Mesendoderm (in vitro differentiated cells): Measurements from ENCODE around the gene DOCK10.

Source experiments
- DNase-seq: peaks from one replicate; pipeline ENCODE4 v3.0.0; 2013
- H2AK5ac ChIP-seq: 2 replicates; pipeline ENCODE4 v1.6.1; 2013; ENCODE audit warnings: low read length, inconsistent platforms
- H2BK120ac ChIP-seq: 2 replicates; pipeline ENCODE4 v1.6.1; 2013; ENCODE audit warnings: low read depth, mild to moderate bottlenecking, low read length, moderate library complexity, mixed read lengths
- H2BK15ac ChIP-seq: replicated peaks from 2 replicates; pipeline ENCODE4 v1.6.1; 2013; ENCODE audit warnings: low read depth, mild to moderate bottlenecking, moderate library complexity
- H2BK5ac ChIP-seq: 2 replicates; pipeline ENCODE4 v1.6.1; 2013; ENCODE audit warnings: low read length, inconsistent platforms
- H3K18ac ChIP-seq: 2 replicates; pipeline ENCODE4 v1.6.1; 2013; ENCODE audit warnings: mild to moderate bottlenecking, low read length, mixed read lengths
- H3K23ac ChIP-seq: one replicate; pipeline ENCODE4 v1.6.1; 2013; ENCODE audit warnings: low read length
- H3K27ac ChIP-seq: 2 replicates; pipeline ENCODE4 v1.5.1; 2013; ENCODE audit warnings: low read depth, mild to moderate bottlenecking, inconsistent platforms, low read length, moderate library complexity
- H3K27me3 ChIP-seq: 2 replicates; pipeline ENCODE4 v1.6.1; 2013; ENCODE audit warnings: low read length, control low read depth, mild to moderate bottlenecking, inconsistent platforms; ENCODE audit not compliant: insufficient read depth, poor library complexity
- H3K36me3 ChIP-seq: 2 replicates; pipeline ENCODE4 v1.6.1; 2013; ENCODE audit warnings: low read length, inconsistent platforms; ENCODE audit not compliant: control insufficient read depth, insufficient read depth
- H3K4ac ChIP-seq: one replicate; pipeline ENCODE4 v1.6.1; 2013; ENCODE audit warnings: low read depth, mild to moderate bottlenecking, low read length, moderate library complexity
- H3K4me1 ChIP-seq: 2 replicates; pipeline ENCODE4 v1.6.1; 2013; ENCODE audit warnings: low read depth, low read length, inconsistent platforms; ENCODE audit not compliant: control insufficient read depth
- H3K4me2 ChIP-seq: 2 replicates; pipeline ENCODE4 v1.6.1; 2013; ENCODE audit warnings: low read length
- H3K4me3 ChIP-seq: 2 replicates; pipeline ENCODE4 v1.5.1; 2013; ENCODE audit warnings: mild to moderate bottlenecking, low read length
- H3K56ac ChIP-seq: one replicate; pipeline ENCODE4 v1.6.1; 2013; ENCODE audit warnings: low read length
- H3K79me1 ChIP-seq: 2 replicates; pipeline ENCODE4 v1.6.1; 2013; ENCODE audit warnings: low read length, inconsistent platforms
- H3K79me2 ChIP-seq: 2 replicates; pipeline ENCODE4 v1.6.1; 2013; ENCODE audit warnings: mild to moderate bottlenecking, low read length; ENCODE audit not compliant: control insufficient read depth, insufficient read depth
- H3K9ac ChIP-seq: 2 replicates; pipeline ENCODE4 v1.6.1; 2013; ENCODE audit warnings: low read length, inconsistent platforms
- H4K5ac ChIP-seq: one replicate; pipeline ENCODE4 v1.6.1; 2013; ENCODE audit warnings: low read length
- H4K8ac ChIP-seq: one replicate; pipeline ENCODE4 v1.6.1; 2013; ENCODE audit warnings: low read depth, mild to moderate bottlenecking, control low read depth, low read length, moderate library complexity
- WGBS: extraction: QIAGEN DNeasy Blood & Tissue Kit; methylation state at CpG from one replicate; pipeline ENCODE4 v1.1.7; 2013; ENCODE audit warnings: low lambda C conversion rate, missing lambda C conversion rate; ENCODE audit not compliant: insufficient coverage; ENCODE audit errors: extremely low coverage; 5-methylcytosine and 5-hydroxymethylcytosine counted together

DOCK10 gene

GRCh38 chr2:224883172-224883516, 159.1 kb downstream of the DOCK10 start:
- Histone ChIP-seq H2BK120ac (no peak overlapping the region), H3K79me1 (no peaks in the 10 kb centered on the region), H3K27me3 (no peaks in the 10 kb centered on the region), H4K5ac (no peak overlapping the region), H3K79me2 (no peaks in the 10 kb centered on the region), H3K4me1 (no peaks in the 10 kb centered on the region), H3K56ac (no peak overlapping the region), H3K4me3 (no peak overlapping the region), H2BK5ac (no peak overlapping the region), H2AK5ac (no peak overlapping the region), H3K36me3 (no peaks in the 10 kb centered on the region), H3K4ac (no peak overlapping the region), H3K27ac (no peak overlapping the region), H3K23ac (no peak overlapping the region), H4K8ac (no peak overlapping the region), H3K9ac (no peak overlapping the region), H3K18ac (no peak overlapping the region), H3K4me2 (no peak overlapping the region), H2BK15ac (no peak overlapping the region)
- WGBS, result no CpG with 5 or more reads among the region's 6 CpGs
- DNase-seq, result no peak

GRCh38 chr2:224882291-224883171, 159.7 kb downstream of the DOCK10 start:
- Histone ChIP-seq H3K27ac (no peak overlapping the region), H3K79me1 (no peaks in the 10 kb centered on the region), H2AK5ac (no peak overlapping the region), H3K27me3 (no peaks in the 10 kb centered on the region), H3K79me2 (no peaks in the 10 kb centered on the region), H3K18ac (no peak overlapping the region), H4K5ac (no peak overlapping the region), H3K56ac (no peak overlapping the region), H2BK120ac (no peak overlapping the region), H3K4ac (no peak overlapping the region), H3K4me1 (no peaks in the 10 kb centered on the region), H3K36me3 (no peaks in the 10 kb centered on the region), H3K9ac (no peak overlapping the region), H3K4me3 (no peak overlapping the region), H2BK5ac (no peak overlapping the region), H2BK15ac (no peak overlapping the region), H4K8ac (no peak overlapping the region), H3K23ac (no peak overlapping the region), H3K4me2 (no peak overlapping the region)
- no peak for DNase-seq
- WGBS, result no CpG with 5 or more reads among the region's 4 CpGs

- H3K79me1 ChIP-seq, result no peaks in the 10 kb centered on the region
- no peak overlapping the region for H2AK5ac ChIP-seq
- no peaks in the 10 kb centered on the region for H3K4me1 ChIP-seq
- DNase-seq, result no peak
- H4K8ac ChIP-seq, result no peak overlapping the region
- no peak overlapping the region for H2BK5ac ChIP-seq
- H3K27ac ChIP-seq, result no peak overlapping the region
- H3K18ac ChIP-seq, result no peak overlapping the region
- no peaks in the 10 kb centered on the region for H3K36me3 ChIP-seq
- no peak overlapping the region for H4K5ac ChIP-seq
- H3K4me2 ChIP-seq, result no peak overlapping the region
- no peak overlapping the region for H3K23ac ChIP-seq
- no peak overlapping the region for H3K4me3 ChIP-seq
- H3K9ac ChIP-seq, result no peak overlapping the region
- no peak overlapping the region for H2BK15ac ChIP-seq
- no peaks in the 10 kb centered on the region for H3K79me2 ChIP-seq
- no peak overlapping the region for H2BK120ac ChIP-seq
- no peaks in the 10 kb centered on the region for H3K27me3 ChIP-seq
- WGBS, result no CpG with 5 or more reads among the region's 1 CpG
- no peak overlapping the region for H3K56ac ChIP-seq
- H3K4ac ChIP-seq, result no peak overlapping the region
Measured at GRCh38 chr2:224881846-224882245, 160.4 kb downstream of the DOCK10 start.

GRCh38 chr2:224876522-224876921, 165.7 kb downstream of the DOCK10 start:
- Histone ChIP-seq H3K9ac (no peak overlapping the region), H2BK5ac (no peak overlapping the region), H3K79me1 (no peaks in the 10 kb centered on the region), H3K56ac (no peak overlapping the region), H3K27ac (no peak overlapping the region), H3K36me3 (no peaks in the 10 kb centered on the region), H4K8ac (no peak overlapping the region), H4K5ac (no peak overlapping the region), H2BK120ac (no peak overlapping the region), H3K4ac (no peak overlapping the region), H2BK15ac (no peak overlapping the region), H3K18ac (no peak overlapping the region), H3K23ac (no peak overlapping the region), H2AK5ac (no peak overlapping the region), H3K27me3 (no peaks in the 10 kb centered on the region), H3K4me2 (no peak overlapping the region), H3K79me2 (no peaks in the 10 kb centered on the region), H3K4me1 (no peaks in the 10 kb centered on the region), H3K4me3 (no peak overlapping the region)
- no CpG with 5 or more reads among the region's 6 CpGs for WGBS
- DNase-seq, result no peak

DNA sequence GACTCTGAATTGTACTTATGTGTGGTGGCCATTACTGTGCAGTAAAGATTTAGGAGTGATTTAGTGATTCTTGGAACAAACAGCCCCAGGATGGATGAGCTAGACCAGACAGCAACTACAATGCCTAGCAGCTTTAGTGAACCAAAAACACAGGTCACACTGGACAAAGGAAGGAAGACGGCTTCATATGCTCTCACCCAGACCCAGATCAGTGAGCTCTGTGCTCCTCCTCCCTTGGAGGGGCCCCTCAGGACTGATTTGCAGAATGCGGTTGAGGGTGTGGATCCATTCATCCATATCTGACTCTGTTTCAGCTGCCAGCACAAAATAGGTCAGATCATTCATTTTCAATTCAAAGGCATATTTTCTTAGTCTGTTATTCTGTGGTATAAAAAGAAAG, 166.4 kb downstream of the DOCK10 start:
- no peak overlapping the region for H3K4me2 ChIP-seq
- DNase-seq, result no peak
- no CpG with 5 or more reads among the region's 2 CpGs for WGBS
- H3K4me1 ChIP-seq, result no peaks in the 10 kb centered on the region
- no peak overlapping the region for H3K4me3 ChIP-seq
- H3K23ac ChIP-seq, result no peak overlapping the region
- no peaks in the 10 kb centered on the region for H3K79me2 ChIP-seq
- no peak overlapping the region for H3K27ac ChIP-seq
- H2BK5ac ChIP-seq, result no peak overlapping the region
- no peak overlapping the region for H3K9ac ChIP-seq
- H3K18ac ChIP-seq, result no peak overlapping the region
- no peak overlapping the region for H4K5ac ChIP-seq
- no peak overlapping the region for H3K56ac ChIP-seq
- no peak overlapping the region for H2AK5ac ChIP-seq
- H3K36me3 ChIP-seq, result no peaks in the 10 kb centered on the region
- no peak overlapping the region for H3K4ac ChIP-seq
- H2BK15ac ChIP-seq, result no peak overlapping the region
- H2BK120ac ChIP-seq, result no peak overlapping the region
- no peaks in the 10 kb centered on the region for H3K79me1 ChIP-seq
- no peak overlapping the region for H4K8ac ChIP-seq
- no peaks in the 10 kb centered on the region for H3K27me3 ChIP-seq

DNA sequence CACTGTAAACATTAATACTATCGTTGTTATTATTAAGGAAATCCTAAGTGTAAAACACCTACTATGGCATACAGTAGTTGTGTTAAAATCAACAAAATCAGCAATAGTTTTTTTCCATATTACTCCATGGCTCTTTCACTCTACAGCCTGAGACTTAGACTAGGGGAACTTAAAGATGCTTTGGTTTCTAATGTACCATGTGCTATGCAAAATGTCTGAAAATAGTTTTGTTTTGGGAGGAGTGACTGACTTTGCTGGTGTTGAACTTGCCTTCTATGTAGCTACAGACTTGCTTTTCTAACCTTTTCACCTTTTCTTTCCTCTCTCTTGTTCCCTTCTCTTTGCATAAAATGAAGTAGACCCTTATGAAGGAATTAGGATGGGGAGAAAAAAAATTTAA, 167.1 kb downstream of the DOCK10 start:
- no peaks in the 10 kb centered on the region for H3K79me1 ChIP-seq
- WGBS, result no CpG with 5 or more reads among the region's 1 CpG

More for the DNA sequence above, 167.1 kb downstream of the DOCK10 start:
- no peaks in the 10 kb centered on the region for H3K36me3 ChIP-seq
- no peak overlapping the region for H3K23ac ChIP-seq
- H2BK120ac ChIP-seq, result no peak overlapping the region
- H3K56ac ChIP-seq, result no peak overlapping the region
- no peak overlapping the region for H3K4me2 ChIP-seq
- no peak overlapping the region for H3K4me3 ChIP-seq
- H2AK5ac ChIP-seq, result no peak overlapping the region
- H3K9ac ChIP-seq, result no peak overlapping the region
- H3K27me3 ChIP-seq, result no peaks in the 10 kb centered on the region
- no peak overlapping the region for H3K27ac ChIP-seq
- no peak overlapping the region for H2BK5ac ChIP-seq
- H4K8ac ChIP-seq, result no peak overlapping the region
- no peak for DNase-seq
- H3K4me1 ChIP-seq, result no peaks in the 10 kb centered on the region
- no peak overlapping the region for H2BK15ac ChIP-seq
- H4K5ac ChIP-seq, result no peak overlapping the region
- H3K18ac ChIP-seq, result no peak overlapping the region
- no peaks in the 10 kb centered on the region for H3K79me2 ChIP-seq
- H3K4ac ChIP-seq, result no peak overlapping the region
